ENCODE data around the gene BRWD1.

The BRWD1 gene

GRCh38 chr21:39317134-39318090 is 4.0 kb upstream of the BRWD1 start:
- DNase-seq (ENCODE audit: insufficient read length, low spot score) = no peak
- FAIRE-seq = no peak
- no peak for TF ChIP-seq POLR2A (IDR thresholded peaks at IDR 0.05; ENCODE audit: low read depth, low read length)

GRCh38 chr21:39316729-39317128 is 3.3 kb upstream of the BRWD1 start:
- FAIRE-seq = no peak
- no peak for TF ChIP-seq POLR2A (IDR thresholded peaks at IDR 0.05; ENCODE audit: low read depth, low read length)
- no peak for DNase-seq (ENCODE audit: insufficient read length, low spot score)

GRCh38 chr21:39315603-39316445 is 2.4 kb upstream of the BRWD1 start:
- TF ChIP-seq POLR2A (IDR thresholded peaks at IDR 0.05; ENCODE audit: low read depth, low read length) = no peak
- DNase-seq (ENCODE audit: insufficient read length, low spot score) = peak; percentile 23
- no peak for FAIRE-seq

DNA sequence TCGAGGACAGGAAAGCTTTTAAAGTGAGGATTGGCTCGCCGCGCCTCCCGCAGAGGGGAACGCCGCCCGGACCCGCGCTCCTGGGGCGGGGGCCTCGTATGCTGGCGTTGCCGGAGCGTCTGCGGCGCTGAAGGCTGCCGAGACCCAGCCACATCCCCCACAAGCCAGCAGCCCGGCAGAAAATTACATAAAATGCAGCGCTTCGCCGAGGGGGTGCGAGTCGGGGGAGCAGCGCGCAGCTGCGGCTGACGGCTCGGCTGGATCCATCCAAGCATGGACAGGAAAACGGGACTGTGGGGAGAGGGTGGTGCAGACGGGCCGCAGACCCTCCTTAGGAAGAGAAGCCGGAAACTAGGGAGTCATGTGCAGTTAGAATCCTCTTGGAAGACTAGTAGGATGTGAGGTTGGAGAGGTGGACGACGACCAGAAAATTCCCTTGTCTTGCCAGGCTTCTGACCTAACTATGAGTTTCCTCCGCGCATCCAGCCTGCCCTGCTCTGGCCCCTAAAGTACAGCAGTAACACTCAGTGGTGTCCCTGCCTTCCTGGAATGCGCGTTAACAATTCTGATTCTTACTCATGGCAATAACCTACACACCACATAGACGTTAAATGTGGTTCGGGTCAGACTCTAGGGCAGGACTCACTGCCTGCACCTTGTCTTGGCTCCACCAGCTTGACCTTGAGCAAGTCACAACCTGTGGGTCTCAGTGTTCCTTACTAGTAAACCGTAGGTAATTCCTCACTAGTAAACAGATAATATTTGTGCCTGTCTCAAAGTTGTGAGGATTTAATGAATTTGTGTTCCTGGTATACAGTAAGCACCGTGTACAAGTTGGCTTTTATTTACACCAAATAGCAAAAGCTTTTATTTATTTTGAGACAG is 953 bp upstream of the BRWD1 start:
- DNase-seq (ENCODE audit: insufficient read length, low spot score) (peak; percentile 54), FAIRE-seq (peak; percentile 50)
- 0 out of 2 replicates have a peak, but pooled peaks have one; percentile 12 for TF ChIP-seq POLR2A (IDR thresholded peaks at IDR 0.05; ENCODE audit: low read depth, low read length)

GRCh38 chr21:39313042-39313570 is 326 bp downstream of the BRWD1 start:
- peak; percentile 83 for TF ChIP-seq POLR2A (IDR thresholded peaks at IDR 0.05; ENCODE audit: low read depth, low read length)
- FAIRE-seq = no peak
- DNase-seq (ENCODE audit: insufficient read length, low spot score) = peak; percentile 33

GRCh38 chr21:39312112-39313041 is 1.1 kb downstream of the BRWD1 start:
- peak; percentile 69 for FAIRE-seq
- peak; percentile 92 for DNase-seq (ENCODE audit: insufficient read length, low spot score)
- TF ChIP-seq POLR2A (IDR thresholded peaks at IDR 0.05; ENCODE audit: low read depth, low read length) = no peak

- FAIRE-seq = no peak
- TF ChIP-seq POLR2A (IDR thresholded peaks at IDR 0.05; ENCODE audit: low read depth, low read length) = no peak
- DNase-seq (ENCODE audit: insufficient read length, low spot score) = no peak
Observed at GRCh38 chr21:39311164-39311563, 2.3 kb downstream of the BRWD1 start.

GRCh38 chr21:39307466-39307865 is 6.0 kb downstream of the BRWD1 start:
- FAIRE-seq (no peak), DNase-seq (ENCODE audit: insufficient read length, low spot score) (no peak)
- no peak for TF ChIP-seq POLR2A (IDR thresholded peaks at IDR 0.05; ENCODE audit: low read depth, low read length)

GRCh38 chr21:39300587-39300986 is 12.8 kb downstream of the BRWD1 start:
- no peak for TF ChIP-seq POLR2A (IDR thresholded peaks at IDR 0.05; ENCODE audit: low read depth, low read length)
- no peak for FAIRE-seq
- DNase-seq (ENCODE audit: insufficient read length, low spot score) = no peak

GRCh38 chr21:39296891-39297290 is 16.5 kb downstream of the BRWD1 start:
- TF ChIP-seq POLR2A (IDR thresholded peaks at IDR 0.05; ENCODE audit: low read depth, low read length) = no peak
- DNase-seq (ENCODE audit: insufficient read length, low spot score) = no peak
- FAIRE-seq = no peak

DNA sequence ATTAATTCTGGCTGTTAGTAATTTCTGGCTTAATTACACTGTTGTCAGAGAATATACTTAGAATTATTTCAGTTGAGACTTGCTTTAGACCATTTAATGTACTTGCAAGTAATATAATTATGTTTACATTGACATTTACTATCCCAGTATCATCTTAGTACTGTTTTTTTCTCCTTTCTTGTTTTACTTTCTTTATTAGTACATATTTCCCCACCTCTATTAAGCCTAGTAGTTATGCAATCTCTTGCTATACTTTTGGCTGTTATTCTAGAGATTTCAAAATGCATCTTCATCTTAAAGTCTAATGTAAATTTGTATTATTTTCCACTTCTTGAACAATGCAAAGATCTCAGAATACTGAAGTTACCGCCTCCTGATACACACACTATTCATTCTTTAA is 24.4 kb downstream of the BRWD1 start:
- FAIRE-seq (no peak), DNase-seq (ENCODE audit: insufficient read length, low spot score) (no peak)
- no peak for TF ChIP-seq POLR2A (IDR thresholded peaks at IDR 0.05; ENCODE audit: low read depth, low read length)

GRCh38 chr21:39282911-39283310 is 30.5 kb downstream of the BRWD1 start:
- no peak for DNase-seq (ENCODE audit: insufficient read length, low spot score)
- no peak for TF ChIP-seq POLR2A (IDR thresholded peaks at IDR 0.05; ENCODE audit: low read depth, low read length)
- FAIRE-seq = peak; percentile 53
